ENCODE results near the gene HDC.

Gene HDC

DNA sequence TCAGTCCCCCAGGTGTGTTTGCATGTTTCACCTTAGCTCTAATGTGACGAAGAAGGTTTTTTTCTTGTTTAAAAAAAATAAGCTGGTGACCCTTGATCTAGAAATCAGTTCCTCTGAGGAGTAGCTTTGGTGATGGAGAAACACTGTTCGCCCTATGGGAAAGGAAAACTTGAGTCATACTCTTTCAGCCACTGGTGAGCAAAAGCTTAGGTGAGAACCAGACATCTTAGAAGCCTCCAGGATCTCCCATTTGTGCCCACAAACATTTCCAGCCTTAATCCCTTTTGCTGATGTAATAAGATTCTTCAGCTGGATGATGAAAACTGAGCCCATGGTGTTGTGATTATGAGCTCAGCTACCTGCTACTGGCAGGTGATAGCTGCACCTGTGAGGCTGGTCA lies 45.7 kb downstream of the HDC start:
- no peak for TF ChIP-seq CTCF (conservative IDR thresholded peaks at IDR 0.05; ENCODE audit: low read length)
- no peak for DNase-seq (ENCODE audit: low read depth)
- no peak overlapping the region for H3K4me3 ChIP-seq (ENCODE audit: low read length)

- DNase-seq (ENCODE audit: low read depth): no peak
- H3K4me3 ChIP-seq (ENCODE audit: low read length): no peak overlapping the region
- no peak for TF ChIP-seq CTCF (conservative IDR thresholded peaks at IDR 0.05; ENCODE audit: low read length)
Observed at GRCh38 chr15:50218691-50219090, 46.8 kb downstream of the HDC start.

DNA sequence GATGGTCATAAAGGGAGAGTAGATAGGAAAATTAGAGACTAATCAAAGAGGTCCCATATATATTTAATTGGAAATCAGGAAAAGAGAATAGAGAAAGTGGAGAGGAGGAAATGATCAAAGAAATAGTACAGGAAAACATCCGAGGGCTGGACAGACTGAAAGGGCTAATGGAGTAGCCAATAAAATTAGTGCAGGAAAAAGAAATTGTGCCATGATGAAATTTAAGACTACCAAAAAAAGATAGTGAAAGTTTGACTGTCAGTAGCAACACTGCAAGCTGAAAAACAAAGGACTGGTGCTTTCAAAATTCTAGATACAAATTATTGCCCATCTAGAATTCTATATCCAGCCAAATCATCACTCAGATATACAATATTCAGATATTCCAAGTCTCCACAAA lies 47.2 kb downstream of the HDC start:
- TF ChIP-seq CTCF (conservative IDR thresholded peaks at IDR 0.05; ENCODE audit: low read length): no peak
- H3K4me3 ChIP-seq (ENCODE audit: low read length): no peak overlapping the region
- no peak for DNase-seq (ENCODE audit: low read depth)

GRCh38 chr15:50210462-50211157 lies 54.9 kb downstream of the HDC start:
- no peak for DNase-seq (ENCODE audit: low read depth)
- no peak for TF ChIP-seq CTCF (conservative IDR thresholded peaks at IDR 0.05; ENCODE audit: low read length)

GRCh38 chr15:50209809-50210208 lies 55.7 kb downstream of the HDC start:
- H3K4me3 ChIP-seq (ENCODE audit: low read length): no peak overlapping the region
- no peak for DNase-seq (ENCODE audit: low read depth)
- TF ChIP-seq CTCF (conservative IDR thresholded peaks at IDR 0.05; ENCODE audit: low read length): no peak

More at GRCh38 chr15:50210462-50211157, 54.9 kb downstream of the HDC start:
- H3K4me3 ChIP-seq (ENCODE audit: low read length): no peak overlapping the region

DNA sequence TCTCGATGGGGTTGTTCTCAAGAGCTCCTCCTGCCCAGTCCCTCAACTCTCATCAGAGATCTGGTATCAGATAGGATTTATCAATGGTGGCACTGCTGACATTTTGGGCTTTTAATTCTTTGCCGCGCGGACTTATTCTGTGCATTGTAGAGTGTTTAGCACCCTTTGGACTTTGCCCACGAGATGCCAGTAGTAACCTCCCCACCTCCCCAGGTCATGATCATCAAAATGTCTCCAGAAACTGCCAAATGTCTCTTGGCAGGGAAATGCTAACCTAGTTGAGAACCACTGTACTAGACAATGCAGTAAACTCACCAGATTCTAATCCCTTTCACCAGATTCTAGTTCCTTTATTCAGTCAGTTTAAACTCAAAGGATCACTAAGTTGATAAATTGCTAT lies 59.5 kb downstream of the HDC start:
- H3K4me3 ChIP-seq (ENCODE audit: low read length): no peak overlapping the region
- no peak for TF ChIP-seq CTCF (conservative IDR thresholded peaks at IDR 0.05; ENCODE audit: low read length)
- no peak for DNase-seq (ENCODE audit: low read depth)

- DNase-seq (ENCODE audit: low read depth): no peak
- TF ChIP-seq CTCF (conservative IDR thresholded peaks at IDR 0.05; ENCODE audit: low read length): no peak
- no peak overlapping the region for H3K4me3 ChIP-seq (ENCODE audit: low read length)
Observed at GRCh38 chr15:50202003-50202402, 63.5 kb downstream of the HDC start.
